ENCODE data around the gene GMIP.
"Not testable (repeated sequence)": the region's sequence is repeated elsewhere in the genome, so short reads cannot be mapped to it uniquely, and the experiment has no call there.

GMIP gene

DNA sequence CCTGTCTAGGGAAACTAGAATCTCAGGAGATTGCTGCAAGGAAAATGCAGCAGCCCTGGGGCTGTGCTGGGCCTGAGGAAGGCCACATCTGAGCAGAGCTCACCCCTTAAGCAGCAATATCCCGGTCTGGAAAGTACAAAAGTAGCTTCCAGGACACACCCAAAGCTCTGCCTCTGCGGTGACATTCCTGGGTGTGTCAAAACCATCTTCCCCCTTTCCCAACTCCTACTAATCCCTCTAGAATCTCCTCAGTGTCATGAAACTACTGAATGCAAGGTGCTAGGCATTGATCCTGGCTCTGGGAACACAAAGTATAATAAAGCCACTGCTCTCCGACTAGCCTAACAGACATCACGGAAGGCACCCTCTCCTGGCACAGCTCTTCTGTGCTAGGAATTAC, 30.0 kb downstream of the GMIP start:
- ATAC-seq (ENCODE audit: insufficient read depth, low read depth) (no peak), DNase-seq (no peak)
- peaks cover 32% of the 10 kb centered on the region for H3K79me2 ChIP-seq (ENCODE audit: insufficient read depth, low read length)
- H3K4me3 ChIP-seq (ENCODE audit: low read depth in 1 of 2, low read length in 2 of 2), result no peak overlapping the region
- H3K27ac ChIP-seq (ENCODE audit: low read length), result no peak overlapping the region
- peaks cover 24% of the 10 kb centered on the region for H3K4me1 ChIP-seq (ENCODE audit: insufficient read depth, low read length)
- H3K27me3 ChIP-seq (ENCODE audit: insufficient read depth, low read length, poor library complexity), result no peaks in the 10 kb centered on the region
- H3K9me3 ChIP-seq (ENCODE audit: insufficient read depth, low read length, severe bottlenecking), result no peaks in the 10 kb centered on the region
- no peak overlapping the region for H3K9ac ChIP-seq (ENCODE audit: low read depth, low read length)
- no peak for TF ChIP-seq EZH2 (IDR thresholded peaks at IDR 0.05; ENCODE audit: borderline replicate concordance, low read depth, low read length, severe bottlenecking)
- TF ChIP-seq, protein P1, sequence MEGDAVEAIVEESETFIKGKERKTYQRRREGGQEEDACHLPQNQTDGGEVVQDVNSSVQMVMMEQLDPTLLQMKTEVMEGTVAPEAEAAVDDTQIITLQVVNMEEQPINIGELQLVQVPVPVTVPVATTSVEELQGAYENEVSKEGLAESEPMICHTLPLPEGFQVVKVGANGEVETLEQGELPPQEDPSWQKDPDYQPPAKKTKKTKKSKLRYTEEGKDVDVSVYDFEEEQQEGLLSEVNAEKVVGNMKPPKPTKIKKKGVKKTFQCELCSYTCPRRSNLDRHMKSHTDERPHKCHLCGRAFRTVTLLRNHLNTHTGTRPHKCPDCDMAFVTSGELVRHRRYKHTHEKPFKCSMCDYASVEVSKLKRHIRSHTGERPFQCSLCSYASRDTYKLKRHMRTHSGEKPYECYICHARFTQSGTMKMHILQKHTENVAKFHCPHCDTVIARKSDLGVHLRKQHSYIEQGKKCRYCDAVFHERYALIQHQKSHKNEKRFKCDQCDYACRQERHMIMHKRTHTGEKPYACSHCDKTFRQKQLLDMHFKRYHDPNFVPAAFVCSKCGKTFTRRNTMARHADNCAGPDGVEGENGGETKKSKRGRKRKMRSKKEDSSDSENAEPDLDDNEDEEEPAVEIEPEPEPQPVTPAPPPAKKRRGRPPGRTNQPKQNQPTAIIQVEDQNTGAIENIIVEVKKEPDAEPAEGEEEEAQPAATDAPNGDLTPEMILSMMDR (IDR thresholded peaks at IDR 0.05; ENCODE audit: borderline replicate concordance, extremely low read depth, low read length, poor library complexity, severe bottlenecking), result no peak
- H2AFZ ChIP-seq (ENCODE audit: low read depth, low read length), result no peak overlapping the region
- no peak overlapping the region for H3K4me2 ChIP-seq (ENCODE audit: insufficient read depth, low read length)
- H4K20me1 ChIP-seq (ENCODE audit: insufficient read depth, low read length), result no peaks in the 10 kb centered on the region
- peaks cover 2% of the 10 kb centered on the region; the same call in 1 of the 2 replicates for H3K36me3 ChIP-seq (ENCODE audit: insufficient read depth, low read length)

DNA sequence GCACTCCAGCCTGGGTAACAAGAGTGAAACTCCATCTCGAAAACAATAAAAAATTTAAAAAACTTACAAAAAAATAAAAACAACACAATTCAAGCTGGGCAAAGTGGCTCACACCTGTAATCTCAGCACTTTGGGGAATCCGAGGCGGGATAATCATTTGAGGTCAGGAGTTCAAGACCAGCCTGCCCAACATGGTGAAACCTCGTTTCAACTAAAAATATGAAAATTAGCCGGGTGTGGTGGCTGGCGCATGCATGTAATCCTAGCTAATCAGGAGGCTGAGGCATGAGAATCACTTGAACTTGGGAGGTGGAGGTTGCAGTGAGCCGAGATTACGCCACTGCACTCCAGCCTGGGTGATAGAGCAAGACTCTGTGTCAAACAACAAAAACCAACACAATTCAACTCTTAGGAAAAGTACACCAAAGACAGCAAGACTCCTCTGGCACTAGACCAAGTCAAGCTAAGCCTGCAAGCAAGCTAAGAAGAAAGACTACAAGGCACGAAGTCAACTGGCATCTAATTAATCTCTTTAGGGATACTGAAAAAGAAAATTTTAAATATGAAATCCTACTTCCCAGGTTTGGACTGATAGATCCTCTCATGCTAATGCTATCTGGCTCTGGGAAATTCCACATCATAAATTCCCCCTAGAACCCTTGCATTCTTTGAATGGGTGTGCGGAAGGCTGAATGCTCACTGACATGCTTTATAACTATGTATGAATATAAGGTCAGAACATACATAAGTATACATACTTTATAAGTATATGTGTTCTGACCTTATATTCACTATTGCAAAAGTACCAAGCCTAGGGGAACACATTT, 32.9 kb downstream of the GMIP start:
- Histone ChIP-seq H3K79me2 (ENCODE audit: insufficient read depth, low read length) (peaks cover 11% of the 10 kb centered on the region; the same call in 1 of the 2 replicates), H3K9ac (ENCODE audit: low read depth, low read length) (no peak overlapping the region), H4K20me1 (ENCODE audit: insufficient read depth, low read length) (no peaks in the 10 kb centered on the region), H3K4me1 (ENCODE audit: insufficient read depth, low read length) (peaks cover 13% of the 10 kb centered on the region), H3K4me3 (ENCODE audit: low read depth in 1 of 2, low read length in 2 of 2) (no peak overlapping the region), H3K27ac (ENCODE audit: low read length) (no peak overlapping the region), H3K9me3 (ENCODE audit: insufficient read depth, low read length, severe bottlenecking) (no peaks in the 10 kb centered on the region), H3K27me3 (ENCODE audit: insufficient read depth, low read length, poor library complexity) (no peaks in the 10 kb centered on the region), H3K4me2 (ENCODE audit: insufficient read depth, low read length) (no peak overlapping the region), H3K36me3 (ENCODE audit: insufficient read depth, low read length) (peaks cover 3% of the 10 kb centered on the region; the same call in 1 of the 2 replicates), H2AFZ (ENCODE audit: low read depth, low read length) (no peak overlapping the region)
- DNase-seq (no peak), ATAC-seq (ENCODE audit: insufficient read depth, low read depth) (no peak)
- TF ChIP-seq, protein P1 (IDR thresholded peaks at IDR 0.05; ENCODE audit: borderline replicate concordance, extremely low read depth, low read length, poor library complexity, severe bottlenecking), result no peak
- no peak for TF ChIP-seq EZH2 (IDR thresholded peaks at IDR 0.05; ENCODE audit: borderline replicate concordance, low read depth, low read length, severe bottlenecking)

DNA sequence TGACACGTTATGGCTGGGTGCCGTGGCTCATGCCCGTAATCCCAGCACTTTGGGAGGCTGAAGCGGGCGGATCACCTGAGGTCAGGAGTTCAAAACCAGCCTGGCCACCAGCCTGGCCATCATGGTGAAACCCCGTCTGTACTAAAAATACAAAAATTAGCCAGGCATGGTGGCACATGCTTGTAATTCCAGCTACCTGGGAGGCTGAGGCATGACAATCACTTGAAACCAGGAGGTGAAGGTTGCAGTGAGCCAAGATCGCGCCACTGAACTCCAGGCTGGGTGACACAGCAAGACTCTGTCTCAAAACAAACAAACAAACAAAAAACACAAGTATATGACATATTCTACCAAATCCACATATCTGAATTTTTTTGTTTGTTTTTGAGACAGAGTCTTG, 36.8 kb downstream of the GMIP start:
- not testable (repeated sequence) for H3K4me3 ChIP-seq (ENCODE audit: low read depth in 1 of 2, low read length in 2 of 2); H3K36me3 ChIP-seq (ENCODE audit: insufficient read depth, low read length); H4K20me1 ChIP-seq (ENCODE audit: insufficient read depth, low read length); H3K27me3 ChIP-seq (ENCODE audit: insufficient read depth, low read length, poor library complexity); DNase-seq; H3K9me3 ChIP-seq (ENCODE audit: insufficient read depth, low read length, severe bottlenecking); H3K4me2 ChIP-seq (ENCODE audit: insufficient read depth, low read length); H3K79me2 ChIP-seq (ENCODE audit: insufficient read depth, low read length); H3K9ac ChIP-seq (ENCODE audit: low read depth, low read length); H2AFZ ChIP-seq (ENCODE audit: low read depth, low read length); ATAC-seq (ENCODE audit: insufficient read depth, low read depth)
- H3K27ac ChIP-seq (ENCODE audit: low read length), result peak overlapping the region; percentile 61
- H3K4me1 ChIP-seq (ENCODE audit: insufficient read depth, low read length), result peaks cover 13% of the 10 kb centered on the region

DNA sequence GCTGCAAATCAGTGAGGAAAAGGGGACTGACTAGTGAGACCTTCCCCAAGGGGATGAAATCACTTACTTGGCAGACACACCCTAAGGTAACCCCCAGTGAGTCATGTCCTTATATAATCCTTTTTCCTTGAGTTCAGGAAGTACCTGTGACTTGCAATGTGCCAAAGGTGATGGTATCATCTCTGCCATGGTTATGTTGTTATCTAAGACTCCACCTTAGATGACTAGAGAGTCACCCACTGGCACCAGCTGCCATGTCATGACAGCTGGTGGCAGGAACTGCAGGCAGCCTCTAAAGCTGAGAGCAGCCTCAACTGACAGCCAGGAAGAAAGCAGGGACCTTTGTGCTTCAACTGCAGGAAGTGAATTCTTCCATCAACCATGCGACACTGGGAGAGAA, 37.4 kb downstream of the GMIP start:
- Histone ChIP-seq H3K27me3 (ENCODE audit: insufficient read depth, low read length, poor library complexity) (no peaks in the 10 kb centered on the region), H3K27ac (ENCODE audit: low read length) (peak overlapping the region; percentile 61), H3K36me3 (ENCODE audit: insufficient read depth, low read length) (peaks cover 3% of the 10 kb centered on the region; the same call in 1 of the 2 replicates), H3K4me2 (ENCODE audit: insufficient read depth, low read length) (no peak overlapping the region), H4K20me1 (ENCODE audit: insufficient read depth, low read length) (no peaks in the 10 kb centered on the region), H2AFZ (ENCODE audit: low read depth, low read length) (no peak overlapping the region), H3K9me3 (ENCODE audit: insufficient read depth, low read length, severe bottlenecking) (no peaks in the 10 kb centered on the region), H3K4me3 (ENCODE audit: low read depth in 1 of 2, low read length in 2 of 2) (no peak overlapping the region), H3K9ac (ENCODE audit: low read depth, low read length) (no peak overlapping the region), H3K4me1 (ENCODE audit: insufficient read depth, low read length) (peaks cover 13% of the 10 kb centered on the region), H3K79me2 (ENCODE audit: insufficient read depth, low read length) (peaks cover 3% of the 10 kb centered on the region; the same call in 1 of the 2 replicates)
- TF ChIP-seq, protein P1 (IDR thresholded peaks at IDR 0.05; ENCODE audit: borderline replicate concordance, extremely low read depth, low read length, poor library complexity, severe bottlenecking), result no peak
- TF ChIP-seq EZH2 (IDR thresholded peaks at IDR 0.05; ENCODE audit: borderline replicate concordance, low read depth, low read length, severe bottlenecking), result no peak
- DNase-seq (peak; percentile 57), ATAC-seq (ENCODE audit: insufficient read depth, low read depth) (peak; percentile 83)
